Activated CD8-positive, alpha-beta T cell treated with anti-CD3 and anti-CD28 coated beads for 36 hours (primary cell): ENCODE data around the gene TEKTIP1. TPM values are rescaled to one million over a fixed set of nuclear protein-coding genes. Genes with fewer than 3 reads are reported as not detected.

Experiments used
- ATAC-seq: fragments of 200-7000 bp; cut with Tn5 transposase; one replicate; pipeline ENCODE4 v1.10.0; 2021; ENCODE audit warnings: mild to moderate bottlenecking, moderate library complexity
- CTCF ChIA-PET: fragments of 350-600 bp; sonication (Branson Sonifier 250); formaldehyde crosslinking; loops from one replicate; lab custom pipeline; 2021; ENCODE audit warnings: antibody characterized with exemption; lab: Charles Lee
- POLR2A ChIA-PET: fragments of 350-600 bp; sonication (Branson Sonifier 250); formaldehyde crosslinking; loops from one replicate; lab custom pipeline; 2021; ENCODE audit warnings: antibody characterized with exemption; lab: Charles Lee
- DNase-seq: peaks from one replicate; pipeline ENCODE4 v3.0.0-alpha.2; 2020
- H3K27ac Mint-ChIP-seq: one replicate; pipeline ENCODE4 v1.8.0; 2021; ENCODE audit warnings: mild to moderate bottlenecking, mixed read lengths
- H3K27me3 Mint-ChIP-seq: one replicate; pipeline ENCODE4 v1.8.0; 2021; ENCODE audit warnings: mixed read lengths
- H3K36me3 Mint-ChIP-seq: one replicate; pipeline ENCODE4 v1.8.0; 2021; ENCODE audit warnings: low read depth, mixed read lengths
- H3K4me1 Mint-ChIP-seq: one replicate; pipeline ENCODE4 v1.8.0; 2021; ENCODE audit warnings: low read depth, mixed read lengths
- H3K4me3 Mint-ChIP-seq: one replicate; pipeline ENCODE4 v1.8.0; 2021; ENCODE audit warnings: mild to moderate bottlenecking, moderate library complexity, mixed read lengths
- H3K9me3 Mint-ChIP-seq: one replicate; pipeline ENCODE4 v1.8.0; 2021; ENCODE audit warnings: mixed read lengths
- intact Hi-C: fragments of 100-400 bp; cut with micrococcal nuclease; formaldehyde crosslinking; loops from one replicate; pipeline ENCODE4 v1.10.0; 2022
- total RNA-seq, 2 experiments: library from RNA; stranded (reverse); gene quantifications; one replicate each; pipeline ENCODE4 v1.2.3, GENCODE V29; 2021
- TF ChIP-seq, protein P1 (sequence below): fragments of 200-600 bp; IDR thresholded peaks from one replicate; pipeline ENCODE4 v1.8.0; 2022; ENCODE audit warnings: antibody characterized with exemption, mild to moderate bottlenecking

The TEKTIP1 gene
- total RNA-seq, 2 experiments from 2014 or later, result 1.6 to 2.4 TPM

DNA sequence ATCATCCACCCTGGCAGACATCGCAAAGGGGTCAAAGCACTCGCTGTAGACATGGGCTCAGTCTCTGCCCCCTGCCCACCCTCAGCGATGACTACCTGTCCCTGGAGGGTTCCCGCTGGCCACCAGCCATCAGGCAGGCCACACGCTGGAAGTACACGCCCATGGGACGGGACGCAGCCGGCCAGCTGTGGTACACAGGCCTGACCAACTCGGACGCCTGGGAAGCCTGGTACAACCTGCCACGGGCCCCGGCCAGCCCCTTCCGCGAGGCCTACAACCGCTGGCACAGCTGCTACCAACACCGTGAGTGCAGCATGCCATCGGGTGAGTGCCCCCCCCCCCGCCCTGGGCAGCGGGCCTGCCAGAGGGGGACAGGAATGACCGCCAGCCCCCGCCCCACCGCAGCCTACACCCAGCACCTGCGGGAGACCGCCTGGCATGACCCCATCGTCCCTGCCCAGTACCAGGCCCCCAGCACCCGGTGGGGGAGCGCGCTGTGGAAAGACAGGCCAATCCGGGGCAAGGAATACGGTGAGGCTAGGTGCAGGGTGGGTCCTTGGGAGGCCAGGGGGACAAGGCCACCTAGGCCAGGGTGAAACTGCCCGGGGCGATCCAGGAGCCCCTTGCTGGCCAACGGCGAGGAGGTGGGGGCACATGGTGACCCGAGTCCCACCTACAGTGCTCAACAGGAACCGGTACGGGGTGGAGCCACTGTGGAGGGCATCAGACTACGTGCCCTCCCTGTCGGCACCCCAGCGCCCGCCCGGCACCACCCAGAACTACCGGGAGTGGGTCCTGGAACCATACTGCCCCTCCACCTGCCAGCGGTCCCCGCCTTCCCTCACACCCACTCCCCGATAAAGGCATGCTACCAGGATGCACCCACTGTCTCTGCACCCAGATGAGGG, 4.4 kb downstream of the TEKTIP1 start:
- DNase-seq, result no peak
- TF ChIP-seq, protein P1, sequence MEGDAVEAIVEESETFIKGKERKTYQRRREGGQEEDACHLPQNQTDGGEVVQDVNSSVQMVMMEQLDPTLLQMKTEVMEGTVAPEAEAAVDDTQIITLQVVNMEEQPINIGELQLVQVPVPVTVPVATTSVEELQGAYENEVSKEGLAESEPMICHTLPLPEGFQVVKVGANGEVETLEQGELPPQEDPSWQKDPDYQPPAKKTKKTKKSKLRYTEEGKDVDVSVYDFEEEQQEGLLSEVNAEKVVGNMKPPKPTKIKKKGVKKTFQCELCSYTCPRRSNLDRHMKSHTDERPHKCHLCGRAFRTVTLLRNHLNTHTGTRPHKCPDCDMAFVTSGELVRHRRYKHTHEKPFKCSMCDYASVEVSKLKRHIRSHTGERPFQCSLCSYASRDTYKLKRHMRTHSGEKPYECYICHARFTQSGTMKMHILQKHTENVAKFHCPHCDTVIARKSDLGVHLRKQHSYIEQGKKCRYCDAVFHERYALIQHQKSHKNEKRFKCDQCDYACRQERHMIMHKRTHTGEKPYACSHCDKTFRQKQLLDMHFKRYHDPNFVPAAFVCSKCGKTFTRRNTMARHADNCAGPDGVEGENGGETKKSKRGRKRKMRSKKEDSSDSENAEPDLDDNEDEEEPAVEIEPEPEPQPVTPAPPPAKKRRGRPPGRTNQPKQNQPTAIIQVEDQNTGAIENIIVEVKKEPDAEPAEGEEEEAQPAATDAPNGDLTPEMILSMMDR, result no peak
- no peak overlapping the region for H3K27ac Mint-ChIP-seq
- H3K36me3 Mint-ChIP-seq, result peaks cover 20% of the 10 kb centered on the region
- H3K9me3 Mint-ChIP-seq, result peaks cover 2% of the 10 kb centered on the region
- ATAC-seq, result no peak
- POLR2A ChIA-PET, result no interaction called here
- H3K4me3 Mint-ChIP-seq, result no peak overlapping the region
- CTCF ChIA-PET, result no interaction called here
- H3K27me3 Mint-ChIP-seq, result no peaks in the 10 kb centered on the region
- peaks cover 12% of the 10 kb centered on the region for H3K4me1 Mint-ChIP-seq
- intact Hi-C loops, result no loop called here

DNA sequence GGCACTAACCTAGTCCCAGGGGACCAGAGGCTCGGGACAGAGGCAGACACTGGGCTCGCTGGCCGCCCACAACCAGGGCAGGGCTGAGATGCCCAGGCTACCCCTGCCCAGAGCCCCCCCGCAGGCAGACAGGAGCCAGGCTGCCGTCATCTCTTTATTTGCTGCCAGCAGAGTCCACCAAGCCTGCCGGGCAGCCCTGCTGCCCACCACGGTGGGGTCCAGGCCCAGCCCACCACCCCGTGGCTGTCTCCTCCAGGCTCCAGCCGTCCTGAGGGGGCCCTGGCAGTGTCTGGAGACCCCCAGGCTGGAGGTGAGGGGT, 5.0 kb downstream of the TEKTIP1 start:
- intact Hi-C loops, result no loop called here
- Mint-ChIP-seq H3K27ac (no peak overlapping the region), H3K4me3 (no peak overlapping the region), H3K4me1 (peaks cover 12% of the 10 kb centered on the region), H3K9me3 (peaks cover 2% of the 10 kb centered on the region), H3K27me3 (no peaks in the 10 kb centered on the region), H3K36me3 (peaks cover 17% of the 10 kb centered on the region)
- no peak for ATAC-seq
- TF ChIP-seq, protein P1, result no peak
- POLR2A ChIA-PET, result no interaction called here
- CTCF ChIA-PET, result interaction anchor here (0.8 to 4.2 kb wide), 4 partner anchors 13 to 144 kb away, joined by 3 to 56 read pairs (median 3); partner anchors contain the start of gene MFSD12
- DNase-seq, result no peak

DNA sequence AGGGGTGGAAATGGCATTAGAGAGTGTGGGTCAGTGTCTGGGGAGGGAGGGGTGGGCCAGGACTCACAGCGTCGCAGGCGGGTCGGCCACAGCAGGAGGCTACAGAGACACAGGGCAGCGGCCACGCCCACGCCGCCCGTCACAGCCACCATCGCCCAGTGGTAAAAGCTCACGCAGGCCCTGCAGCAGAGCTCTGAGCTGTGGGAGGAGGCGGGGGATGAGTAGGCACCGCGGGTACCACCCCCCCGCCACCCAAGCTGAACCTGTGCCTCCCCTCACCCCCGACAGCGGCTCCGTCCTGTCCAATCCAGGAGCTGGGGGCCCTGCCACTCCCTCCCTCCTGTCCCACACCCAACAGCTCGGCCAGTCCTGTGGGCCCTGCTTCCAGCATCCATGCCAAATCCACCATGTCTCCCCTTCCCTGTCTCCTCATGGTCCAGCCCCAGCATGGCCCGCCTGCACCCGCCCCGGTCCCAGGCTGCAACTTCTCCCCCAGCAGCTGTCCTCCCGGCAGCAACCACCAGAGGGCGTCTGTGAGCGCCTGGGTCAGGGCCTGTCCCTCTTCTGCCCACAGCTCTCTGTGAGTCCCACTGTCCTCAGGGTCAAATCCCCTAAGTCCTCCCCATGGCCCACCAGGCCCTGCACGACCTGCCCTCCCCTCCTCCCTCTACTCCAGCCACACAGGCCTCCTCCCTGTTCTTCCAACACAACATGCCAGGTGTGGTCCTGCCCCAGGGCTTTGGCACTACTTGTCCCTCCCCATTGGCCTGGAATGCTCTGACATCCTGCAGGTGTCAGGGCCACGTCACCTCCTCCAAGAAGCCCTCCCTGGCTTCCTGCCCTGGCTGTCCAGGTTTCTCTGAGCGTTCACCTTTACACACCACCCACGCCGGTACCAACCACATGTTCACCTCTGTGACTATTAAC, 6.0 kb downstream of the TEKTIP1 start:
- intact Hi-C loops, result no loop called here
- POLR2A ChIA-PET, result interaction anchor here (0.7 to 1.2 kb wide), 3 partner anchors 11 to 39 kb away, joined by 3 to 8 read pairs (median 4); partner anchors contain the start of genes FZR1, HMG20B and MFSD12
- Mint-ChIP-seq H3K27ac (peak overlapping the region; percentile 73), H3K4me3 (no peak overlapping the region), H3K36me3 (peaks cover 10% of the 10 kb centered on the region), H3K4me1 (peaks cover 12% of the 10 kb centered on the region), H3K9me3 (no peaks in the 10 kb centered on the region), H3K27me3 (no peaks in the 10 kb centered on the region)
- ATAC-seq, result peak; percentile 87
- TF ChIP-seq, protein P1, result peak; percentile 96
- DNase-seq, result peak; percentile 85
- CTCF ChIA-PET, result interaction anchor here (0.5 to 4.2 kb wide), 18 partner anchors 12 to 695 kb away, joined by 3 to 56 read pairs (median 4); partner anchors contain the start of genes DOHH, GIPC3 and MFSD12

DNA sequence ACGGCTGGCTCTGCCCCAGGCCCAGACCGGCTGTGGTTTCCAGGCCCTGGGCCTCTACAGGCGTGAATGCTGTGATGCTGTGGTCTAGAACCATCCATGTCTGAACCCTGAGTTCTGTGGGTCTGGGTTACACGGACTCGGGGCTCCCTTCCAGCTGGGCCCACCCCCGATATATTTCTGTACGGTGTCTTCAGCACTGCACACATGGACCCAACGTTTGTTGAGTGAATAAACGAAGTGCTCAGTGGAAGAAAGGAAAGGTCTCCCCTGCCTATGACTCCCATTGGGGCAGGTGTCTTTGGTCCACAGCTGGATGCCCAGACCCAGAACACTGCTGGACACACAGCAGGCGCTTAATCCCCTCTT, 6.7 kb downstream of the TEKTIP1 start:
- DNase-seq (no peak), ATAC-seq (no peak)
- Mint-ChIP-seq H3K36me3 (peaks cover 9% of the 10 kb centered on the region), H3K9me3 (no peaks in the 10 kb centered on the region), H3K27ac (peak overlapping the region; percentile 8), H3K4me1 (peaks cover 12% of the 10 kb centered on the region), H3K4me3 (no peak overlapping the region), H3K27me3 (no peaks in the 10 kb centered on the region)
- POLR2A ChIA-PET, result interaction anchor here (1.2 kb wide), 1 partner anchor 11 kb away, joined by 8 read pairs; the partner anchor contains the start of gene MFSD12
- TF ChIP-seq, protein P1, result no peak
- CTCF ChIA-PET, result interaction anchor here (1.1 to 4.2 kb wide), 11 partner anchors 11 to 72 kb away, joined by 3 to 56 read pairs (median 5); partner anchors contain the start of genes GIPC3 and MFSD12
- intact Hi-C loops, result no loop called here
